DND-41 (cell line): ENCODE results near the gene NOC2L.

ENCODE experiments used
- CTCF ChIP-seq: IDR thresholded peaks from 2 replicates; pipeline ENCODE4 v1.5.1; 2012; ENCODE audit warnings: borderline replicate concordance, low read length, moderate library complexity, mild to moderate bottlenecking; ENCODE audit not compliant: poor library complexity, severe bottlenecking; ENCODE audit errors: extremely low read depth
- EZH2 ChIP-seq: IDR thresholded peaks from 3 replicates; pipeline ENCODE4 v1.6.1; 2012; ENCODE audit warnings: borderline replicate concordance, low read depth, mild to moderate bottlenecking, moderate library complexity, low read length, inconsistent platforms; ENCODE audit not compliant: severe bottlenecking

DNA sequence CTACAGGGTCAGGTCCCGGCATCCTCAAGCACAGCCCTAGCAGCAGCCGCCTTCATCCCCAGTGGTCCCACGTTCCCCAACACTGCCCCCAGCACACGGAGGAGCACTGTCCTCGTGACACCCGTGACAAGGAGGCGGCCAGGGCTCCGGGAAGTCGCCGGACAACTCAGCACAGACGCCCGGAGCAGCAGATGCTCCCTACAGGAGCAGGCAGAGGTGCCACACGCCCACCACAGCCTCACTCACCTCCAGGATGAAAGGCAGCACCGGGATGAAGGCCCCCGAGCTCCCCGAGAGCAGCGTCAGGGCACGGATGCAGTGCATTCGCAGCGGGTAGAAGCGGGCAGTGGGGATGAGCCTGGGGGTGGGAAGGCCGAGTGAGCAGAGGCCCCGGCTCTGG, 8.2 kb downstream of the NOC2L start:
- no peak for TF ChIP-seq CTCF
- no peak for TF ChIP-seq EZH2
